GM19395 (cell line): Measurements from ENCODE around the gene GPR68.
"Not testable (repeated sequence)": the region's sequence is repeated elsewhere in the genome, so short reads cannot be mapped to it uniquely, and the experiment has no call there.

ENCODE experiments used
- ATAC-seq: cut with Tn5 transposase; IDR thresholded peaks from one replicate; pipeline ENCODE4 v1.9.1; 2021; ENCODE audit warnings: mild to moderate bottlenecking, moderate library complexity; ENCODE audit not compliant: unreplicated experiment

GPR68 gene

GRCh38 chr14:91273273-91273884, 28.9 kb upstream of the GPR68 start:
- no peak for ATAC-seq

DNA sequence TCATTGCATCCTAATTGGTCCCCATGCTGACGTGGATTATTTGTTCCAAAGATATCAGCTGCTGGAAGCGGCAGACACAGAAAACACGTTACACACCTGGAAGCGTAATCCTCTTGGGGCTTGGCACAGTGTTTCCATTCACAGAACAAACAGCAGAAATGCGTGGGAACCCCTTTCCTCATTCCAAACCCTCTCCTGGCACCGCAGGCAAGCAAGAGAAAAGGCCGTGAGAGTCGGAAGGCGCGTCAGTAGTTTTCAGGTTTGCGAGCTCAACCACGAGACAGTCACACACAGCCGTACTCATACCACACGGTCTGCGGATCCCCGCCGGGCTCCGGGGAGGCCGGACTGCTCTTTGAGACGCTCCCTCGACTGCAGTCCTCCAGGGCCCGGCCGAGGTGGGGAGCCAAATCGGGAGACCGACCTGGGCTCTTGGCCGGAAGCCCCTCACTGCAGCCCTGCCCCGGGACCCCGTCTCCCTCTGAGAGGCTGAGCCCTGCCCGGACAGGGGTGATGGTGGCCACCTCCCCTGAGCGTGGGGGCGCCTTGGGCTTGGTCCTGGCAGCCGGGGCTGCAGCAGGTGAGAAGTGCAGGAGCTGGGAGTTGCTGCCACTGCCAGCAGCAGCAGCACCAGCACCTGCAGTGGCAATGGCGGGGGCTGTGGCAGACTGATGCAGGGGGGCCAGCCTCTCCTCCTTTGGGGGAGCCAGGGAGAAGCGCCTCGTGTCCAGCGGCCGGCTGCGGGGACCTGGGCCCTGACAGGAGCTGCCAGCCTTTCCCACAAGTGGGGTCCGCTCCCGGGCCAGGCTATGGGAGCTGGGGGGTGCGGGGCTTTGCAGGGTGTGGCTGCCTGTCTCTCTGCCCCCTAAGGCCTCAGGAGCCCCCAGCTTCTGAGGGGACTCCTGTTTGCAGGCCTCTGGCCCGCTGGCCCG, 28.1 kb upstream of the GPR68 start:
- no peak for ATAC-seq

DNA sequence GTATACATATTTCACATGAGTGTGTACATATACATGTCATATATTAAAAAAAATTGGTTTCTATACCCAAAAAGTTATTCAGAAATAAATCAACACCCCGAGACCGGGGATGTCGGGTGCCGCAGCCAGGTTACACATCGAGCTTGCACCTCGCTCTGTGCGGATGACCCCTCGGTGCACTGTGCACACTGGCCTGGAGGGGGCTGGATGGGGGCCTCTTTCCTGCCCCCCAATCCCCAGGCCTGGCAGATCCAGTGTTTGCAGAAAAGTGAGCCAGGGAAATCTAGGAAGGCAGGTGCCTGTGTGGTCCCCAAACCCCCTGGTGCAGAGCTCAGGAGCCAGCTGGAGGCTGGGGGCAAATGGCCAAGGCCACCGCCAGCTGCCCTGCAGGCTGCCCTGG, 27.1 kb upstream of the GPR68 start:
- no peak for ATAC-seq

DNA sequence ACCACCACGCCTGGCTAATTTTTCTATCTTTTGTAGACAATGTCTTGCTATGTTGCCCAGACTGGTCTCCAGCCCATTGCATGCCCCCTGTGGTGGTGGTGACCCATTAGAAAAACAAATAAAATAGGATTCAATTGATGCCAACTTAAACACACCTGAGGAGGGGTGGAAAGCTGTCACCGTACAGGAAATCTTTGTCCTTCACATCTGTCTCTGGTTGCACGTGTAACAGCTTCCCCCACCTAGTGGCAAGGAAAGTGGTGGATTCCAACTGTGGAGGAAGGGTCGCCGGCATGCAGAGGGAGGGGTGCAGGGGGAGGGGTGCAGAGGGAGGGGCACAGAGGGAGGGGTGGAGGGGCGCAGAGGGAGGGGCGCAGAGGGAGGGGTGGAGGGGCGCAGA, 26.1 kb upstream of the GPR68 start:
- ATAC-seq = no peak

DNA sequence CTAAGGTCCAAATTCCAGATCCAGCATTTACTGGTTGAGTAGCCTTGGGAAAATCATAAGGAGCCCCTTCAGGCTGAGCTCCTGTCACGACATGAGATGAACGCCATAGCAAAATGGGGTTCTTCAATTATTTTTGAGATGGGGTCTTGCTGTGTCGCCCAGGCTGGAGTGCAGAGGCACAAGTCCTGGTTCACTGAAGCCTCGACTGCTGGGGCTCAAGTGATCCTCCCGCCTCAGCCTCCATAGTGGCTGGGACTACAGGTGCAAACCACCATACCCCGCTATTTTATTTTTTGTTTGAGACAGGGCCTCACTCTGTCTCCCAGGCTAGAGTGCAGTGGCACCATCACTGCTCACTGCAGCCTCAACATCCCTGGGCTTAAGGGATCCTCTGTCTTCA, 25.7 kb upstream of the GPR68 start:
- ATAC-seq = no peak

DNA sequence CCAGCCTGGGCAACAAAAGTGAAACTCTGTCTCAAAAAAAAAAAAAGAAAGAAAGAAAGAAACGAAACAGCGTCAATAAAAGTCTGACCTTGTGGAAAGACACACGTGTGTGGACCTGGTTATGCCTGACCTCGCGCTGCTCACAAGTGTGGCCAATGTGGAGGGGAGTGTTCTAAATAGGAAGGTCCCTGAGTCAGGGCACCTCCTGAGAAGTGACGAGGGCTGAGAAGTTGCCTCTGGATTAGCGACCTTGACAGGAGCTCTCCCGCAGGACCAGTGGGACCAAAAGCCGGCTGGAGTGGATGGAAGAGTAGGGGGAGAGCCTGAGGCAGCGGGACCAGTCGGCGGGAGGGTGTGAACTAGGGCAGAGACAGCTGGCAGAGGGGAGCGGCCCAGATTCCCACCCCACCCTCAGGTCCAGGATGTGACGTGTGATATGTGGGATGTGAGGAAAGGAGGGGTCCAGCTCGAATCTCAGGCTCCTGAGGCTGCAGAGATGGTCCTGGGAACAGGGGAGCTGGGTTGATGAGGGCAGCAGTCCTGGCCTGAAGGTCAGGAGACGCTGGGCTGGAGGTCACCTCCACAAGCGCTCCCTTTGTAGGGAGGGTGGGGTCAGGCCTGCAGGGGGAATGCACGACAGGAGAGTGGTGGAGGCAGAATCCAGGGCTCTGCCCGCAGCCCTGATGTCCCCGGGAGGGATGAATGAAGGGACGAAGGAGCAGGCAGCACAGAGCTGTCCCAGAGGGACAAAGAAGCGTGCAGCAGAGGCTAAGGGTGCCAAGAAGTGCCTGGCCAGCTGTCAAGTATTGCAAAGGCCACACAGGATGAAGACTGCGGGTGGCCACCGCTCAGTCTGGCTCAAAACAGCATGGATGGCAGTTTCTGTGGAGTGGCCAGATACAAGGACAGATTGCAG, 24.8 kb upstream of the GPR68 start:
- ATAC-seq = no peak

- ATAC-seq = no peak
Observed at GRCh38 chr14:91267965-91268437, 23.5 kb upstream of the GPR68 start.

- ATAC-seq = not testable (repeated sequence)
Observed at GRCh38 chr14:91266276-91266675, 21.8 kb upstream of the GPR68 start.

- no peak for ATAC-seq
Observed at GRCh38 chr14:91265404-91265803, 20.9 kb upstream of the GPR68 start.

DNA sequence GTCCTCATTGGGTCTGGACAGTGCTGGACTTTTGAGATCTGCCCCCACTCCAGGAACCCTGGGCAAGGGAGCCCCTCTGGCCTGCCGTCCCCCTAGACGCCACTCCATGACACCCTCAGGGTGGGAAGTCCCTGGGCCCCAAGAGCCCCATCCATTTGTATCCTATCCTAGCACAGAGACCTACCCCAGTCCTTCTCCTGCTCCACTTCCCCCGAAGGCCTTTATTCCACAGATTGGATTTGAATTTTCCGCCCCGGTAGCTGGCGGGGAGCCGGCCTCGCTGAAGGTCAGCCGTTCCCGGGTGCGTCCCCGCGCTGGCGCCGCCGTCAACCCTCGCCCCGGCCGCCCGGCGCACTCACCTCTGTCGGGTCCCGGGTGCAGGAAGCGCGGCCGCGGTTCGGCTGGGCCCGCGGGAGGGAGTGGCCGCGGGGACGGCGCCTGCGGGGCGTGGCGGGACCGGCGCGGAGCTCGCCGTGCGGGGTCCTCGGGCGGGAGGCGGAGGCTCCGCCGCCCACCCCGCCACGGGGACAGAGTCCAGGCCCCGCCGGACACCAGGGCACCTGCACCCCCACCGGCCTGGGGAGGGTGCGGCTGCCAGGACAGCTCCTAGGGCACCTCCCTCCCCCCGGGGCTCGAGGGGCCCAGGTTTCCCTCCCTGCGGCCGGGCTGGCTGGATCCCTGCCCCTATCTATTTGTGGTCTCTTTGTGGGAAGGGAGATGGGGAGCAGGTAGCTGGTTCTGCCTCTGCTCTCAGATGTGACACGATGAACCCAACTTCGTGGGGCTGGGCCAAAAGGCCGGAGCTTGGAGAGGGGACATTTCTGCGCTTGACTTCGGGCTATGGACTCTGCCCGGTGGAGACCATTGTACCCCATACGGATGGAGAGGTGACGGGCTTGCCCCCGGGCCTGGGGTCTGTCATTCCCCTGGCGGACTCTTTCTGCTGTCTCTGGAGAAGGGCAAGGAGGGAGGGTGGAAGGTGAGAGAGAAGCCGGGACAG, 19.9 kb upstream of the GPR68 start:
- ATAC-seq = no peak

- no peak for ATAC-seq
Observed at GRCh38 chr14:91263329-91263728, 18.8 kb upstream of the GPR68 start.

DNA sequence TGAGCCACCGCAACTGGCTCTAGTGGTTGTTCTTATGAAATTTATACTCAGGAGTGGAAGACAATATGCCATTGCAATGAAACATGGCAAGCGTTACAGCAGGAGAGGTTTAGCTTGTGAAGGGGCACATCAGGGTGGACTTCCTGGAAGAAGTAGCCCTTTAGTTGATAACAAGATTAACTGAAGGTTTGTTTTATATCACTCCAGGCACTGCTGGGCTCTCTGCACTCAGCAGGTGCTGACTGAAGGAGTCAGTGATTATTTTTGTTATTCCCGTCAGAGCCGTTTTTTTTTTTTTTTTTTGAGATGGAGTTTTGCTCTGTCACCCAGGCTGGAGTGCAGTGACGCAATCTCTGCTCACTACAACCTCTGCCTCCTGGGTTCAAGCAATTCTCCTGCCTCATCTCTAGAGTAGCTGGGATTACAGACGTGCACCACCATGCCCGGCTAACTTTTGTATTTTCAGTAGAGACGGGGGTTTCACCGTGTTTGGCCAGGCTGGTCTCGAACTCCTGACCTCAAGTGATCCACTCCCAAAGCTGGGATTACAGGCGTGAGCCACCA, 17.6 kb upstream of the GPR68 start:
- ATAC-seq = no peak

DNA sequence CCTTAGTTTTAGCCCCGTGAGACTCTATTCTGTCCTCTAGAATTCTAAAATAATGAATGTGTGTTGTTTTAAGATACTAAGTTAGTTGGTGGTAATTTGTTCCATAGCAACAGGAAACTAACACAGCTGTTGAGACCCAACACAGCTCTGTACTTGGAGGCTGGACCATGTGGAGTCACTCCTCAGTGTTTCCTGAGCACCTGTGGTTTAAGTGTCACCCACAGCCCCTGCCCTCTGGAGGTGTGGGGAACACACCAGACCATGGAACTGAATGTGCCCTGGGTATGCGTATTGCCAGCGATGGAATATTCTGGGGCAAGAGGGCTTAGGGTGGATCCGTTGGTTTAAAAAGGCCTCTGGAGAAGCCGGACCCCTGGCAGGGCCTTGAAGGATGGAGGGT, 16.6 kb upstream of the GPR68 start:
- ATAC-seq = no peak

DNA sequence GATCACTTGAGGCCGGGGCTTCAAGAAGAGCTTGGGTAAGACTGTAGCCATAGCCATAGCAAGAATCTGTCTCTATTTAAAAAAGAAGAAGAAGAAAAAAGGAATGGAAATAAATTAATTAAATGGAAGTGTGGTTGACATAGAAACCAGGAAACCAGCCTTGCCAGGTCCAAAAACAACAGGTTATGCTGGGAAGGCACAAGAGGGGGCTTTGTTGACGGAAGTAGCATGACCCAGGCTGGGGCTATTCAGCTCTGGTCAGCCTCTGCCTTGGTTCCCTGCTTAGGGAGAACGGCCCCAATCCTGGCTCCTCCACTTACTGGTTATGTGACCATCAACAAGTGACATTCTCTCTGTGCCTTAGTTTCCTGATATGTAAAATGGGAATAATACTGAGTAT, 14.4 kb upstream of the GPR68 start:
- ATAC-seq = no peak

DNA sequence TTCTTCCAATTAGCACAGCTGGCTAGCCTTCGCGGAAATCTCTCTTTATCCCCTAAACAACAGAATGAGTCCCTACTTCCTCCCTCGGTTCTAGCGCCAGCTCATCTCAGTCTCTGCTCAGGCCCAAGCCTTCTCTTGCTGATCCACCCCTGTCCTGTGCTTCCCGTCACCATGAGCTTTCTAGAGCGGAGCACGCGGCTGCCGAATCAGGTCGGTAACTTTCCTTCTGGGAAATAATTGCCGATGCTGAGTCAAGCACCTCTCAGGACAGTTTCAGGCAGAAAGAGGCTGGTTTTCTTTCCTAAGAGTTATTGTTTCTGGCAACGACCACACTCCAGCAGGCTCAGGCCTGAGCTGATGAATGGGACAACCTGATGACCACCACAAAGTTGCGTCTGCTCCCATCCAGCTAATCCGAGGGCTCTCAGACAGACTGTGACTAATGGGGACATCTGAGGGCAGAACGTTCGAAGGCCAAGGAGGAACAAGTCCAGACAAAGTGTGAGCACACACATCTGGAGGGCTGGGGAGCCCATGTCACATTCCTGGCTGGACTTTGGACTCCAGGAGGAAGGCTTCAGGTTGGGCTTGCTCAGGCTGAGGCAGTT, 13.6 kb upstream of the GPR68 start:
- no peak for ATAC-seq

DNA sequence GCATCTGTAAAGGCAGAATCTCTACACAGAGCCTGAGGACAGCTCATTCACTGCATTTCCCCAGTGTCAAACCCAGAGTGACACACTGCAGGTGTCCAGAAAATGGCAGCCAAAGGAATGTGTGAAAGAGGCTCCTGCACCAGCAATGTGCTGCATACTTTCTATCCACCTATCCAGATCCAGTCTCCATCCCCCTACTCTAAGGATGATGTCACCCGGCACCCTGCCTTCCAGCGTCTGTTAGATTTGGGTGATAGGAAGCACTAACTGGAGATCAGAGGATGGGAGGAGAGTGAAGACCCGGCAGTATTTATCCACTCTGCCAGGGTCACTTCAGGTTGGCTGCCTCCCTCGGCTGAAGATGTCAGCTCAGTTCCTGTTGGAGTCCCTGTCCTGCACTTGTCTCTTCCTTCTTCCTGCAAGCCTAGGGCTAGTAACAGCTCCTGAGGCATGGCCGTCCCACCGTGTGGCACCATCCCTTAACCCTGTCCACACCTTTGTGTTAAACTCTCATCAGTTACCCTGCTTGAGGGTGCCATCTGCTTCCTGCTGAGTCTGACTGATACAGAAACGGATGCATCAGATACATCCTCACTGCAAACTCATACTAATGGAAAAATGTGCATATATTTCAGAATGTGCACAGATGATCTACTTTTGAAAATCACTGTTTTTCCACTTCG, 13.0 kb upstream of the GPR68 start:
- no peak for ATAC-seq

GRCh38 chr14:91256661-91257060, 12.2 kb upstream of the GPR68 start:
- no peak for ATAC-seq

DNA sequence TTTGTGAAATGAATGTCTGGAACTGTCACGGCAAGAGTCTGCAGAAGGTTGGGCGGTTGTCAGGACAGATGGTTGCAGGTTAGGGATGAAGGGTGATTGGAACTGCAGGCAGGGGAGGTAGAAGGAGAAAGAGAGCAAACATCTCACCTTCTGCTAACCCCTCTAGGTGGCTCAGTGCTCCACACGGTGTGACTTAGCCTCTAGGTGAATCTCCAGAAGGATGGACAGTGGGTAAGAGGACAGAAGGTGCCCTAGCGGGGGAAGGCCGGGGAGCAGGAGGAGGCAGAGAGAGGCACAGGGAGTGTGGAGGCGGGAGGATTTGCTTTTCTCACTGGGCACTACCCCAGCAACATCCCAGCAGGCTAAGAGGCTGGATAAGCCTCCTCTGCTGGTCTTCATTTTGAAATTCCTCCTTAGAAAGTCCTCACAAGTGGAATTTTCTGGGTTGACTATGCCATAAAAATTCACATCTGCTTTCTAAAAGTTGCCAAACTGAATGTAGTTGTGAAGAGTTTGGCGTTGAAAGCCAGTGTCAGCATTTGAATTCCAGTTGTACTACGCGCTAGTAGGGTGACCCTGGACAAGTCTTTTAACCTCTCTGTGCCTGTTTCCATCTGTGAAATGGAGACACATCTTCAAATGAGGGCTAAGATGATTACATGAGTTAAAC, 10.7 kb upstream of the GPR68 start:
- no peak for ATAC-seq
